HepG2 (cell line): Measurements from ENCODE around the gene APBB1IP. TPM values are rescaled to one million over a fixed set of nuclear protein-coding genes. Genes with fewer than 3 reads are reported as not detected.

Source experiments
- ATAC-seq: fragments of 200-7000 bp; cut with Tn5 transposase; 3 replicates; pipeline ENCODE4 v1.9.1; 2020; ENCODE audit warnings: mild to moderate bottlenecking, moderate library complexity
- BruUV-seq: library from RNA; stranded (reverse); fragments of 400-500 nt; replicated peaks from 2 replicates; lab custom pipeline; 2021; lab: Mats Ljungman, UMichigan
- CTCF ChIA-PET: fragments of 300-600 bp; formaldehyde crosslinking; extraction: SDS; loops from one replicate; lab custom pipeline; 2021; ENCODE audit warnings: low total read pairs, inconsistent platforms, low intra/inter-chr PET ratio; lab: Yijun Ruan, JAX
- POLR2A ChIA-PET: fragments of 350-600 bp; sonication (Branson Sonifier 250); formaldehyde crosslinking; loops from one replicate; lab custom pipeline; 2020; ENCODE audit warnings: antibody characterized with exemption, inconsistent platforms; lab: Yijun Ruan, JAX
- DNase-seq: peaks from one replicate; pipeline ENCODE4 v3.0.0-alpha.2; 2015; ENCODE audit warnings: low spot score
- FAIRE-seq: peaks from 3 replicates; lab custom pipeline; 2011; peaks lifted over from hg19 to GRCh38; lab: Jason Lieb, UNC
- H2AFZ ChIP-seq: one replicate; pipeline ENCODE4 v1.6.1; 2011; ENCODE audit warnings: low read length, inconsistent platforms
- H3K27ac ChIP-seq: fragments of 300-600 bp; 3 replicates; pipeline ENCODE4 v1.8.0; 2011; ENCODE audit warnings: mixed run types, mild to moderate bottlenecking, mixed read lengths, low read length, inconsistent platforms; ENCODE audit not compliant: insufficient read depth; ENCODE audit errors: extremely low read length
- H3K27me3 ChIP-seq, 2 experiments: fragments of 200-600 bp in 1 of 2; 2 replicates in 1 of 2; 3 replicates in 1 of 2; pipeline versions ENCODE4 v1.6.0 to v1.8.0; 2011; ENCODE audit warnings: low read length in 2 of 2, mild to moderate bottlenecking in 2 of 2, moderate library complexity in 2 of 2, inconsistent platforms in 1 of 2; ENCODE audit not compliant: insufficient read depth in 2 of 2, control insufficient read depth in 1 of 2
- H3K36me3 ChIP-seq, 2 experiments: fragments of 200-600 bp in 1 of 2; replicated peaks in 1 of 2; 2 replicates in 1 of 2; 3 replicates in 1 of 2; pipeline versions ENCODE4 v1.5.1 to v1.8.0; 2011; ENCODE audit warnings: low read length in 2 of 2, inconsistent platforms in 1 of 2; ENCODE audit not compliant: insufficient read depth in 2 of 2, control insufficient read depth in 1 of 2
- H3K4me1 ChIP-seq: 2 replicates; pipeline ENCODE4 v1.5.1; 2012; ENCODE audit warnings: low read length, inconsistent platforms; ENCODE audit not compliant: insufficient read depth
- H3K4me2 ChIP-seq: 2 replicates; pipeline ENCODE4 v1.6.0; 2011; ENCODE audit warnings: low read depth, low read length, inconsistent platforms
- H3K4me3 ChIP-seq, 3 experiments: fragments of 200-600 bp in 1 of 3; sonication (generic), shearing (Covaris generic) in 1 of 3; replicated peaks in 1 of 3; 2 replicates each; pipeline ENCODE4 v1.5.1; 2011 to 2016; ENCODE audit warnings: low read length in 3 of 3, inconsistent platforms in 2 of 3, low read depth in 2 of 3, mild to moderate bottlenecking in 2 of 3, control low read depth in 1 of 3, mixed read lengths in 1 of 3; ENCODE audit not compliant: insufficient read depth in 1 of 3
- H3K79me2 ChIP-seq: one replicate; pipeline ENCODE4 v1.6.1; 2011; ENCODE audit warnings: low read length, inconsistent platforms; ENCODE audit not compliant: insufficient read depth
- H3K9ac ChIP-seq: 2 replicates; pipeline ENCODE4 v1.6.0; 2011; ENCODE audit warnings: mild to moderate bottlenecking, low read depth, low read length, inconsistent platforms; ENCODE audit not compliant: insufficient read depth
- H3K9me3 ChIP-seq: 2 replicates; pipeline ENCODE4 v1.5.1; 2012; ENCODE audit warnings: mild to moderate bottlenecking, low read length
- H4K20me1 ChIP-seq: 2 replicates; pipeline ENCODE4 v1.6.0; 2011; ENCODE audit warnings: inconsistent platforms, mild to moderate bottlenecking, low read length, moderate library complexity; ENCODE audit not compliant: insufficient read depth
- HMG20B ChIP-seq: conservative IDR thresholded peaks from 2 replicates; pipeline ENCODE4 v1.6.1; 2016; ENCODE audit warnings: missing genetic modification reagents, missing compliant biosample characterization
- NFE2 ChIP-seq: sonication (generic); formaldehyde crosslinking; IDR thresholded peaks from 2 replicates; pipeline ENCODE4 v1.4.0; 2020; ENCODE audit warnings: missing genetic modification reagents
- NR3C1 ChIP-seq: sonication (generic); formaldehyde crosslinking; IDR thresholded peaks from 2 replicates; pipeline ENCODE4 v1.4.0; 2020; ENCODE audit warnings: missing genetic modification reagents
- PAWR ChIP-seq: sonication (generic); formaldehyde crosslinking; IDR thresholded peaks from 2 replicates; pipeline ENCODE4 v1.4.0; 2020; ENCODE audit warnings: missing genetic modification reagents, mild to moderate bottlenecking, borderline replicate concordance
- POLR2AphosphoS5 ChIP-seq: IDR thresholded peaks from 2 replicates; pipeline ENCODE4 v1.6.1; 2012; ENCODE audit warnings: low read depth, low read length
- SSRP1 ChIP-seq: IDR thresholded peaks from 2 replicates; pipeline ENCODE4 v1.6.1; 2016; ENCODE audit warnings: control low read depth
- STAT5B ChIP-seq: sonication (generic); formaldehyde crosslinking; IDR thresholded peaks from 2 replicates; pipeline ENCODE4 v1.4.0; 2020; ENCODE audit warnings: missing genetic modification reagents
- U2AF1 ChIP-seq: fragments of 200-400 bp; formaldehyde crosslinking; optimal IDR thresholded peaks from 2 replicates; pipeline ENCODE3; 2017; ENCODE audit warnings: mild to moderate bottlenecking, low read depth, low read length
- ZFP36 ChIP-seq: fragments of 150-350 bp; IDR thresholded peaks from 2 replicates; pipeline ENCODE4 v1.6.1; 2018; ENCODE audit warnings: borderline replicate concordance, low read length, low read depth; ENCODE audit not compliant: partially characterized antibody
- ZNF205 ChIP-seq: IDR thresholded peaks from 2 replicates; pipeline ENCODE4 v1.6.1; 2018; ENCODE audit warnings: missing biosample characterization, missing genetic modification reagents
- ZNF225 ChIP-seq: sonication (generic); formaldehyde crosslinking; IDR thresholded peaks from 2 replicates; pipeline ENCODE4 v1.4.0; 2020; ENCODE audit warnings: mild to moderate bottlenecking, missing genetic modification reagents
- ZNF317 ChIP-seq: sonication (generic); formaldehyde crosslinking; IDR thresholded peaks from 2 replicates; pipeline ENCODE4 v1.5.0; 2020; ENCODE audit warnings: mild to moderate bottlenecking, missing genetic modification reagents
- ZNF383 ChIP-seq: sonication (generic); formaldehyde crosslinking; IDR thresholded peaks from 2 replicates; pipeline ENCODE4 v1.4.0; 2020; ENCODE audit warnings: missing genetic modification reagents, mild to moderate bottlenecking, borderline replicate concordance
- ZNF432 ChIP-seq: sonication (generic); formaldehyde crosslinking; IDR thresholded peaks from 2 replicates; pipeline ENCODE4 v1.5.0; 2020; ENCODE audit warnings: missing genetic modification reagents, mild to moderate bottlenecking, borderline replicate concordance
- ZNF563 ChIP-seq: sonication (generic); formaldehyde crosslinking; IDR thresholded peaks from 2 replicates; pipeline ENCODE4 v1.8.0; 2022; ENCODE audit warnings: mild to moderate bottlenecking, moderate library complexity, missing genetic modification reagents
- WGBS: methylation state at CpG from one replicate; pipeline ENCODE4 v1.1.6; 2017; ENCODE audit warnings: low lambda C conversion rate; 5-methylcytosine and 5-hydroxymethylcytosine counted together
- in situ Hi-C: cut with HindIII; loops from 2 replicates; pipeline ENCODE4 v1.10.0; 2017; ENCODE audit warnings: low pct_unique_long_range_greater_than_20kb; ENCODE audit not compliant: extremely low pct_ligation_motif_present
- intact Hi-C: fragments of 100-400 bp; cut with micrococcal nuclease; formaldehyde crosslinking; loops from one replicate; pipeline ENCODE4 v1.10.0; 2022; ENCODE audit not compliant: unreplicated experiment
- polyA plus RNA-seq, 8 experiments: library from polyadenylated mRNA; depleted of rRNA in 3 of 8; stranded (reverse) in 7 of 8; unstranded in 1 of 8; fragments of >200 nt; fragmentation: Illumina TruSeq in 4 of 8; extraction: Trizol in 4 of 8; gene quantifications; 2 replicates each; pipeline versions ENCODE4 v1.2.1 to v1.2.3, GENCODE V29; 2011 to 2016; ENCODE audit warnings: low read depth in 4 of 8, missing spikeins in 1 of 8, mixed read lengths in 1 of 8; ENCODE audit not compliant: insufficient read depth in 1 of 8
- total RNA-seq, 5 experiments: library from RNA; depleted of rRNA; stranded (reverse); fragments of >200 nt; fragmentation: Illumina TruSeq; extraction: Trizol; gene quantifications; 2 replicates each; pipeline ENCODE4 v1.2.3, GENCODE V29; 2016; ENCODE audit warnings: low read depth in 1 of 5
- TF ChIP-seq, protein P1 (sequence below): sonication (generic); formaldehyde crosslinking; IDR thresholded peaks from 2 replicates; pipeline ENCODE4 v1.4.0; 2020; ENCODE audit warnings: mild to moderate bottlenecking, missing genetic modification reagents
- TF ChIP-seq, protein P2 (sequence below): IDR thresholded peaks from 2 replicates; pipeline ENCODE4 v1.6.1; 2012; ENCODE audit warnings: low read length, improper control_type of control experiment

APBB1IP gene
- total and polyA plus RNA-seq, 2 of the 13 experiments (the other 11 are each of a cell fraction or from before 2014, with no cell fraction given): 0.08 TPM; not detected in 1

DNA sequence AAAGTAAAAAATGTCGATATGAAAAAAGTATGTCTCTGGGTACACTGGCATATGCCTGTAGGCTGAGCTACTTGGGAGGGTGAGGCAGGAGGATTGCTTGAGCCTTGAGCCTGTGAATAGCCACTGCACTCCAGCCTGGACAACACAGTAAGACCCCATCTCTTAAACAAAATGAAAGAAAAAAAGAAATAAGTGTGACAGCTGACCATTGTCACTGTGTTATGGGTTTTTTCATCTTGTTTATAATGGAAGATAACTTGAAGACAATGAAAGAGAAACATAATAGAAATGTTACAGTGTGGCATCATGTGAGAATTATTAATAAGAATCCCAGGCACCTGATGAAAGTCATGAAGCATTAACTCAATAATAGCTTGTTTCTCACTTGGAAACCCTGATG is 75.0 kb downstream of the APBB1IP start:
- no peaks in the 10 kb centered on the region for H3K36me3 ChIP-seq
- 0% methylated on average over 1 of the region's 1 CpG for WGBS
- no peak overlapping the region for H3K4me3 ChIP-seq
- no peak overlapping the region for H3K9ac ChIP-seq
- H3K4me2 ChIP-seq: no peak overlapping the region
- CTCF ChIA-PET: no interaction called here
- H3K79me2 ChIP-seq: no peaks in the 10 kb centered on the region
- no peaks in the 10 kb centered on the region for H3K4me1 ChIP-seq
- POLR2A ChIA-PET: no interaction called here
- no peak for ATAC-seq
- DNase-seq: no peak
- no peak for FAIRE-seq
- peaks cover 0 to 14% of the 10 kb centered on the region in 2 experiments; a peak in 1 of 5 replicates for H3K27me3 ChIP-seq
- in situ Hi-C loops: no loop called here
- intact Hi-C loops: no loop called here
- H3K27ac ChIP-seq: no peak overlapping the region
- TF ChIP-seq, protein P1, sequence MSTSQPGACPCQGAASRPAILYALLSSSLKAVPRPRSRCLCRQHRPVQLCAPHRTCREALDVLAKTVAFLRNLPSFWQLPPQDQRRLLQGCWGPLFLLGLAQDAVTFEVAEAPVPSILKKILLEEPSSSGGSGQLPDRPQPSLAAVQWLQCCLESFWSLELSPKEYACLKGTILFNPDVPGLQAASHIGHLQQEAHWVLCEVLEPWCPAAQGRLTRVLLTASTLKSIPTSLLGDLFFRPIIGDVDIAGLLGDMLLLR (CRISPR knock-in tag): no peak
- TF ChIP-seq ZNF317: peak; percentile 90
- no TSS peak for BruUV-seq
- no peak overlapping the region for H2AFZ ChIP-seq
- H3K9me3 ChIP-seq: no peaks in the 10 kb centered on the region
- no peaks in the 10 kb centered on the region for H4K20me1 ChIP-seq

DNA sequence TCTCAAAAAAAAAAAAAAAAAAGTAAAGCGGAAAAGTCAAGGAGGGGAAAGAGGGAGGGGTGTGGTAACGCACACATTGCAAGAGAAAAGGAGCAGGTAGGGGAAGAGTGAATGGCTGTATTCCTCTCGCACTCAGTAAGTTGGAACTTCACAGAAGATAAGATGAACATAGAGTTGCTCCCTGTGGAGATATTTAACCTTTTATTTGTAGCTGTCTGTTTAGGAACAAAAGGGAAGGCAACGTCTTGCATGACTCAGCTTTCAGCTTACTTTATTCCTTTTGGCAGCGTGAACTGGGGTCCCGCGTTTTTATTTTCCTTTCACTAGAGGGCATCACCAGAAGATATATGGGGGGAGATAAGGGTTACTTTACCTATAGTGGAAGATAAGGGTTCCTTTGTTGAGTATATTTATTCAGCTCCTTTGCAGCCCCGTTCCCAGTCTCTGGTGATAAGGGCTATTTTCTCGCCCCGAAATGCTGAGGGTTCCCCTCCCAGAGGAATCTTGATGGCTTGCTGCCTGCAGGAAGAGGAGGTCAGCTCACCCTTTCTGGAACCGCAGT is 78.5 kb downstream of the APBB1IP start:
- H3K27me3 ChIP-seq: peaks cover 0 to 9% of the 10 kb centered on the region in 2 experiments; a peak in 1 of 5 replicates
- CTCF ChIA-PET: no interaction called here
- no peak overlapping the region for H3K4me2 ChIP-seq
- no peak for ATAC-seq
- WGBS: 10% methylated on average over 11 of the region's 11 CpGs
- no peak overlapping the region for H3K4me3 ChIP-seq
- in situ Hi-C loops (no loop called here), intact Hi-C loops (no loop called here)
- H3K9me3 ChIP-seq: no peaks in the 10 kb centered on the region
- H3K36me3 ChIP-seq: no peaks in the 10 kb centered on the region
- H3K79me2 ChIP-seq: no peaks in the 10 kb centered on the region
- H2AFZ ChIP-seq: no peak overlapping the region
- DNase-seq: no peak
- H3K27ac ChIP-seq: no peak overlapping the region
- no peak for FAIRE-seq
- POLR2A ChIA-PET: no interaction called here
- no TSS peak for BruUV-seq
- no peaks in the 10 kb centered on the region for H3K4me1 ChIP-seq
- no peaks in the 10 kb centered on the region for H4K20me1 ChIP-seq
- H3K9ac ChIP-seq: no peak overlapping the region
- TF ChIP-seq, protein P2, sequence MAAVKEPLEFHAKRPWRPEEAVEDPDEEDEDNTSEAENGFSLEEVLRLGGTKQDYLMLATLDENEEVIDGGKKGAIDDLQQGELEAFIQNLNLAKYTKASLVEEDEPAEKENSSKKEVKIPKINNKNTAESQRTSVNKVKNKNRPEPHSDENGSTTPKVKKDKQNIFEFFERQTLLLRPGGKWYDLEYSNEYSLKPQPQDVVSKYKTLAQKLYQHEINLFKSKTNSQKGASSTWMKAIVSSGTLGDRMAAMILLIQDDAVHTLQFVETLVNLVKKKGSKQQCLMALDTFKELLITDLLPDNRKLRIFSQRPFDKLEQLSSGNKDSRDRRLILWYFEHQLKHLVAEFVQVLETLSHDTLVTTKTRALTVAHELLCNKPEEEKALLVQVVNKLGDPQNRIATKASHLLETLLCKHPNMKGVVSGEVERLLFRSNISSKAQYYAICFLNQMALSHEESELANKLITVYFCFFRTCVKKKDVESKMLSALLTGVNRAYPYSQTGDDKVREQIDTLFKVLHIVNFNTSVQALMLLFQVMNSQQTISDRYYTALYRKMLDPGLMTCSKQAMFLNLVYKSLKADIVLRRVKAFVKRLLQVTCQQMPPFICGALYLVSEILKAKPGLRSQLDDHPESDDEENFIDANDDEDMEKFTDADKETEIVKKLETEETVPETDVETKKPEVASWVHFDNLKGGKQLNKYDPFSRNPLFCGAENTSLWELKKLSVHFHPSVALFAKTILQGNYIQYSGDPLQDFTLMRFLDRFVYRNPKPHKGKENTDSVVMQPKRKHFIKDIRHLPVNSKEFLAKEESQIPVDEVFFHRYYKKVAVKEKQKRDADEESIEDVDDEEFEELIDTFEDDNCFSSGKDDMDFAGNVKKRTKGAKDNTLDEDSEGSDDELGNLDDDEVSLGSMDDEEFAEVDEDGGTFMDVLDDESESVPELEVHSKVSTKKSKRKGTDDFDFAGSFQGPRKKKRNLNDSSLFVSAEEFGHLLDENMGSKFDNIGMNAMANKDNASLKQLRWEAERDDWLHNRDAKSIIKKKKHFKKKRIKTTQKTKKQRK: no peak
- TF ChIP-seq ZNF432 (CRISPR knock-in tag) (no peak), ZNF205 (no peak), SSRP1 (CRISPR knock-in tag) (no peak), NR3C1 (CRISPR knock-in tag) (no peak), NFE2 (no peak), POLR2AphosphoS5 (no peak), ZNF563 (CRISPR knock-in tag) (no peak), ZFP36 (no peak), HMG20B (CRISPR knock-in tag) (no peak), ZNF383 (CRISPR knock-in tag) (no peak), PAWR (CRISPR knock-in tag) (no peak), U2AF1 (no peak), STAT5B (CRISPR knock-in tag) (no peak), ZNF225 (no peak)
